Measurements from ENCODE around the gene NUP98.

NUP98 gene

GRCh38 chr11:3797329-3798090 lies at the start of gene NUP98:
Gene NUP98 (minus strand): TSS chr11:3797554. CDS start chr11:3782117, 15,437 bp downstream.
- DNase-seq (ENCODE audit: low spot score): peak; percentile 98
- TF ChIP-seq CTCF (IDR thresholded peaks at IDR 0.05; ENCODE audit: extremely low read depth, missing control alignments): no peak

- TF ChIP-seq CTCF (IDR thresholded peaks at IDR 0.05; ENCODE audit: extremely low read depth, missing control alignments): no peak
- DNase-seq (ENCODE audit: low spot score): no peak
Measured at GRCh38 chr11:3845670-3846069, 48.3 kb upstream of the NUP98 start.

GRCh38 chr11:3845246-3845645 lies 47.9 kb upstream of the NUP98 start:
- DNase-seq (ENCODE audit: low spot score): no peak
- no peak for TF ChIP-seq CTCF (IDR thresholded peaks at IDR 0.05; ENCODE audit: extremely low read depth, missing control alignments)

GRCh38 chr11:3843326-3843725 lies 46.0 kb upstream of the NUP98 start:
- TF ChIP-seq CTCF (IDR thresholded peaks at IDR 0.05; ENCODE audit: extremely low read depth, missing control alignments): no peak
- DNase-seq (ENCODE audit: low spot score): no peak

- peak; percentile 90 for DNase-seq (ENCODE audit: low spot score)
- peak; percentile 71 for TF ChIP-seq CTCF (IDR thresholded peaks at IDR 0.05; ENCODE audit: extremely low read depth, missing control alignments)
Measured at GRCh38 chr11:3841426-3842350, 44.3 kb upstream of the NUP98 start.

GRCh38 chr11:3840870-3841425 lies 43.6 kb upstream of the NUP98 start, which contains the start of gene RHOG:
Gene RHOG (minus strand): TSS chr11:3840959. CDS start chr11:3828138, 12,821 bp downstream.
- no peak for TF ChIP-seq CTCF (IDR thresholded peaks at IDR 0.05; ENCODE audit: extremely low read depth, missing control alignments)
- peak; percentile 95 for DNase-seq (ENCODE audit: low spot score)

Measured in GM20000 (cell line).